GM13976 (cell line): ENCODE data around the gene WDFY4.

Source experiments
- DNase-seq: peaks from one replicate; pipeline ENCODE4 v3.0.0; 2012; ENCODE audit warnings: low spot score
- in situ Hi-C: fragments of 300-500 bp; cut with MboI; formaldehyde crosslinking; loops from one replicate; pipeline ENCODE4 v1.12.0; 2022; ENCODE audit warnings: low sequenced_read_pairs, mixed read lengths, inconsistent platforms; ENCODE audit not compliant: unreplicated experiment
- TF ChIP-seq, protein P1 (sequence below): IDR thresholded peaks from 2 replicates; pipeline ENCODE4 v1.5.1; 2012; ENCODE audit warnings: borderline replicate concordance, mild to moderate bottlenecking; ENCODE audit not compliant: insufficient read depth; ENCODE audit errors: extremely low read depth, missing control alignments, control extremely low read depth

WDFY4 gene

DNA sequence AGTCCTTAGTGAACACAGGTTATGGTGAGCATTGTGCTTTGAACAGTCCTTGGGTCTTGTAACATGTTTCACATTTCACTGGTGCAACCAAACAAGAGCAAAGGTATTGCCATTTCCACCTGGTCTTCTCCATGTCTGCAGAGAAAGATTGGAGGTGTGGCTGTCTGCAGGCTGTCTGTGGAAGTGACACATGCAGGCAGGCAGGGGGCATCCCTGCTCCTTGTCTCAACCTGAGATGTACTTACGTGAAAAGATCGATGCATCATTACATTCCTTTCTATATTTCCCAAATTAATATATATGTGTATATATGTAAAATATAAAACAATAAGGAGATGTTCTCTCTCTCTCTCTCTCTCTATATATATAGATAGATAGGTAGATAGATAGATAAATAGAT is 200.7 kb downstream of the WDFY4 start:
- no peak for DNase-seq
- in situ Hi-C loops = no loop called here
- TF ChIP-seq, protein P1, sequence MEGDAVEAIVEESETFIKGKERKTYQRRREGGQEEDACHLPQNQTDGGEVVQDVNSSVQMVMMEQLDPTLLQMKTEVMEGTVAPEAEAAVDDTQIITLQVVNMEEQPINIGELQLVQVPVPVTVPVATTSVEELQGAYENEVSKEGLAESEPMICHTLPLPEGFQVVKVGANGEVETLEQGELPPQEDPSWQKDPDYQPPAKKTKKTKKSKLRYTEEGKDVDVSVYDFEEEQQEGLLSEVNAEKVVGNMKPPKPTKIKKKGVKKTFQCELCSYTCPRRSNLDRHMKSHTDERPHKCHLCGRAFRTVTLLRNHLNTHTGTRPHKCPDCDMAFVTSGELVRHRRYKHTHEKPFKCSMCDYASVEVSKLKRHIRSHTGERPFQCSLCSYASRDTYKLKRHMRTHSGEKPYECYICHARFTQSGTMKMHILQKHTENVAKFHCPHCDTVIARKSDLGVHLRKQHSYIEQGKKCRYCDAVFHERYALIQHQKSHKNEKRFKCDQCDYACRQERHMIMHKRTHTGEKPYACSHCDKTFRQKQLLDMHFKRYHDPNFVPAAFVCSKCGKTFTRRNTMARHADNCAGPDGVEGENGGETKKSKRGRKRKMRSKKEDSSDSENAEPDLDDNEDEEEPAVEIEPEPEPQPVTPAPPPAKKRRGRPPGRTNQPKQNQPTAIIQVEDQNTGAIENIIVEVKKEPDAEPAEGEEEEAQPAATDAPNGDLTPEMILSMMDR = no peak

DNA sequence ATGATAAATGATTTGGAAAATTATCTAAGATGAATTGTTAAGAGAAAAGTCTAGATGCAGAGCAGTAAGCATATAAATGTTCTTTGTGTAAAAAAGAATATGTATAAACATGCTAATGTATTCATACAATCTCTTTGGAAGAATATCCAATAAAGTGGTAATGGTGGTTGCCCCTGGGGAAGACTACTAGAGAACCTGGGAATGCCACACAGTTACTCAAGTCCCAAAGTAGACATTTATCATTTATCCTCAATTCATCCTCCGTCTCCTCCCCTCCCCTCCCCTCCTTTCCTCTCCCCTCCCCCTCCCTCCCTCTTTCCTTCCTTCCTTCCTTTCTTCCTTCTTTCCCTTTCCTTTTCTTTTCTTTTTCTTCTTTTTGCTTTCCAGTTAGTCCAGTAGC is 203.3 kb downstream of the WDFY4 start:
- no peak for DNase-seq
- TF ChIP-seq, protein P1 = no peak
- in situ Hi-C loops = no loop called here

GRCh38 chr10:48890888-48891850 is 206.5 kb downstream of the WDFY4 start:
- no peak for DNase-seq
- TF ChIP-seq, protein P1 = no peak
- in situ Hi-C loops = no loop called here

DNA sequence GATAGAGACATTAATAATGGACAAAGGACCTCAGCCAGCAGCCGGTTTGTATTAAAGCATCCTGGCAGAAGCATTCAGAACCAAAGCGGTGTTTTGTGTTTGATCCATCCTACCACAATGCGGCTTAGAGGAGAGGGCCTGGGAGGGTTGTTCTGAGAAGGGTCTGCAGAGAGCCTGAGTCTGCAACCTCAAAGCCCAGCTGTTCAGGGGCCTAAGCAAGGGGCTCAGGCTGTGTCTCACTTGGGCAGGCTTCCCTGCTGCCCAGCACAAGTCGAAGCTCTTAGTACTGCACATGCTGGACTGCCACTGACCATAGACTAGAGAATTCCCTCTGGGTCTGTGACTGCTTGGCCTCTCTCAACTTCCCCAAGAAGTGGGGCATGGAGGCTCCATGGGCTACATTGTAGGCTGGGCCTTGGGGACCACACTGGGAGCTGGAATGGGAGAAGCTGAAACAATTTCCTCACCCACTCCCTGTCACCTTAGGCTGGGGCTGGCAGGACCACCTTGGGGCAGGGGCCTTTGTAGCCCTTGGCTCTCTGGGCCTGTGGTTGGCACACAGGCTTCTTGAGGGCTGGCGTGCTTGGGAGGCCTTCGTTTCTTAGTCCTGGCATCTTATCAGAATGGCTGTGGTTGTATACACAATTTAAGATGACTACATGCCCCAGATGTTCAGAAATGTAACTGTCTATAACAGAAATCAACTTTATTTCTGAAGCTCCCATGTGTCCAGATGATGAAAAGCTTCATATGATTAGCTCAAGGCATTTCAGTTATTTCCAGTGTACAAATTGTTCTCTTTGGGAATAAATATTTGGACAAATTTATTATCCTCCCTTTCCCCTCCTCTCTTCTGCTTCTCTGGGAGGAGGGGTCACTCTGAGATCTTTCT is 210.5 kb downstream of the WDFY4 start:
- TF ChIP-seq, protein P1 = no peak
- DNase-seq = no peak
- in situ Hi-C loops = no loop called here

- TF ChIP-seq, protein P1 = no peak
These were observed 211.1 kb downstream of the WDFY4 start for GRCh38 chr10:48895803-48896195.

GRCh38 chr10:48896756-48897440 is 212.2 kb downstream of the WDFY4 start:
- TF ChIP-seq, protein P1 = no peak
- DNase-seq = no peak
- in situ Hi-C loops = no loop called here

More at GRCh38 chr10:48895803-48896195, 211.1 kb downstream of the WDFY4 start:
- DNase-seq = no peak
- in situ Hi-C loops = no loop called here
